ENCODE measurements around the gene STOML1.
A peak's percentile ranks its signal among the peaks of the same experiment; 100 is the strongest.
"Not testable (repeated sequence)": the region's sequence is repeated elsewhere in the genome, so short reads cannot be mapped to it uniquely, and the experiment has no call there.

Gene STOML1

GRCh38 chr15:73983211-73983727 is 8.8 kb downstream of the STOML1 start:
- Histone ChIP-seq H3K9ac (ENCODE audit: low read depth, low read length) (no peak overlapping the region), H3K27me3 (ENCODE audit: control insufficient read depth, insufficient read depth, low read length) (no peaks in the 10 kb centered on the region), H3K4me1 (ENCODE audit: control insufficient read depth, insufficient read depth, low read length) (no peaks in the 10 kb centered on the region)

GRCh38 chr15:73982222-73982962 is 9.7 kb downstream of the STOML1 start:
- H3K9ac ChIP-seq (ENCODE audit: low read depth, low read length) = no peak overlapping the region
- no peak overlapping the region for H3K4me3 ChIP-seq (ENCODE audit: low read depth, low read length)
- no peaks in the 10 kb centered on the region for H3K4me1 ChIP-seq (ENCODE audit: control insufficient read depth, insufficient read depth, low read length)

More at GRCh38 chr15:73983211-73983727, 8.8 kb downstream of the STOML1 start:
- H3K9me3 ChIP-seq (ENCODE audit: control insufficient read depth, insufficient read depth, low read length) = no peaks in the 10 kb centered on the region
- no peaks in the 10 kb centered on the region for H3K36me3 ChIP-seq (ENCODE audit: control insufficient read depth, insufficient read depth, low read length)
- H3K4me3 ChIP-seq (ENCODE audit: low read depth, low read length) = no peak overlapping the region

DNA sequence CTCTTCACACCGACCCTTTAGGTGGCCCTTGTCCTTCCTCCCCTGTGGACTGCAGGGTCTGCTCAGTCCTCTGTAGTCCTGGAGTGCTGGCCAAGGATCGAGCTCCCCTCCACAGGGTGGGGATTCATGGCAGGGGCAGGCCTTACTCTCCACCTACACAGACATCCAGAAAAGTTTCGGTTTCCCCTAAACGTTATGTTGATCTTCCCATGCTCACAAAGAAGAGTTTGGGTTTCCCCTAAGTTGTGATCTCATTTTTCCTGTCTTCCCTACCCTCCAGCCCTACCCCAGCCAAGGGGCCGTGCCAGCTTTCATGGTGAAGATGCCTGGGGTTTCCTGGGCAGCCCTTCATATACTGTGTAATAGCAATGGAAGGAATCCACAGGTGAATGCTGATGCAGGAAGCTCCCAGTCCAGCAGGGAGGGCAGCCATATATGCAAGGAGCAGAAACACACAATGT is 10.3 kb downstream of the STOML1 start:
- H3K9ac ChIP-seq (ENCODE audit: low read depth, low read length) = no peak overlapping the region

More at GRCh38 chr15:73982222-73982962, 9.7 kb downstream of the STOML1 start:
- Histone ChIP-seq H3K9me3 (ENCODE audit: control insufficient read depth, insufficient read depth, low read length) (no peaks in the 10 kb centered on the region), H3K36me3 (ENCODE audit: control insufficient read depth, insufficient read depth, low read length) (no peaks in the 10 kb centered on the region), H3K27me3 (ENCODE audit: control insufficient read depth, insufficient read depth, low read length) (no peaks in the 10 kb centered on the region)

GRCh38 chr15:73979636-73980035 is 12.5 kb downstream of the STOML1 start:
- Histone ChIP-seq H3K4me3 (ENCODE audit: low read depth, low read length) (no peak overlapping the region), H3K36me3 (ENCODE audit: control insufficient read depth, insufficient read depth, low read length) (no peaks in the 10 kb centered on the region), H3K27me3 (ENCODE audit: control insufficient read depth, insufficient read depth, low read length) (no peaks in the 10 kb centered on the region), H3K4me1 (ENCODE audit: control insufficient read depth, insufficient read depth, low read length) (no peaks in the 10 kb centered on the region), H3K9me3 (ENCODE audit: control insufficient read depth, insufficient read depth, low read length) (no peaks in the 10 kb centered on the region), H3K9ac (ENCODE audit: low read depth, low read length) (no peak overlapping the region)

More for the DNA sequence above, 10.3 kb downstream of the STOML1 start:
- Histone ChIP-seq H3K27me3 (ENCODE audit: control insufficient read depth, insufficient read depth, low read length) (no peaks in the 10 kb centered on the region), H3K9me3 (ENCODE audit: control insufficient read depth, insufficient read depth, low read length) (no peaks in the 10 kb centered on the region), H3K4me1 (ENCODE audit: control insufficient read depth, insufficient read depth, low read length) (no peaks in the 10 kb centered on the region), H3K4me3 (ENCODE audit: low read depth, low read length) (no peak overlapping the region), H3K36me3 (ENCODE audit: control insufficient read depth, insufficient read depth, low read length) (no peaks in the 10 kb centered on the region)

DNA sequence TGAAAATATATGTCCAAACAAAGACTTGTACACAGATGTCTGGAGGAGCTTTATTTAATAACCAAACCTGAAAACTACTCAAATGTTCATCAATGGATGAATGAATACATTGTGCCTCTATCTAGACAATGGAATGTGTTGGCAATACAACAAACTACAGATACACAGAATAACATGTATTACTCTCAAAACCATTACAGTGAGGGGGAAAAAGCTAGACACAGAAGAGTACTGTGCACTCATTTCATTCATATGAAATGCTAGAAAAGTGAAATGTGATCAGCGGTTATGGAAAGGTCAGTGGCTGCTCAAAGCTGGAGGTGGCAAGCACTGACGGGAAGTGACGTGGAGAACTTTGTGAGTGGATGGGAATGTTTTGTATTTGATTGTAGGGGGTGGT is 13.2 kb downstream of the STOML1 start:
- no peaks in the 10 kb centered on the region for H3K4me1 ChIP-seq (ENCODE audit: control insufficient read depth, insufficient read depth, low read length)
- no peaks in the 10 kb centered on the region for H3K36me3 ChIP-seq (ENCODE audit: control insufficient read depth, insufficient read depth, low read length)
- no peak overlapping the region for H3K4me3 ChIP-seq (ENCODE audit: low read depth, low read length)
- H3K9ac ChIP-seq (ENCODE audit: low read depth, low read length) = no peak overlapping the region
- H3K27me3 ChIP-seq (ENCODE audit: control insufficient read depth, insufficient read depth, low read length) = no peaks in the 10 kb centered on the region
- H3K9me3 ChIP-seq (ENCODE audit: control insufficient read depth, insufficient read depth, low read length) = no peaks in the 10 kb centered on the region

DNA sequence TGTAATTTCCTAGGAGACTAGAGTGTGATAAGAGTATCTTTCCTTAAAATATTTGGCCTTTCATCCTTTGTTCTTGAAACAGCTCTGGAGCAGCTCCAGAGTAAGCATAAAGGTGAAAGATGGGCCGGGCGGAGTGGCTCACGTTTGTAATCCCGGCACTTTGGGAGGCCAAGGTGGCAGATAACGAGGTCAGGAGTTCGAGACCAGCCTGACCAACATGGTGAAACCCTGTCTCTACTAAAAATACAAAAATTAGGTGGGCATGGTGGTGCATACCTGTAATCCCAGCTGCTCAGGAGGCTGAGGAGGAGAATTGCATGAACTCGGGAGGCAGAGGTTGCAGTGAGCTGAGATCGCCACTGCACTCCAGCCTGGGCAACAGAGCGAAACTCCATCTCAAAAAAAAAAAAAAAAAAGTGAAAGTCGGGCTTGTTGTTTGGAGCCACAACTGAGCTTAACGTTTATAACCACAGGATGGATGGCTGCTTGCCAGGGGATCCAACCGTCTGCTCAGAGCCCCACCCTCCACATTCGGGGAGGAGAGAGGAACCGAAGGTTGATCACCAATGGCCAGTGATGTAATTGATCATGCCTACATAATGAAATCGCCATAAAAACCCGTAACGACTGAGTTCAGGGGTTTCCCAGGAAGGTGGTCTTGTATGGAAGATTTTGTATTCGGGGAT is 16.5 kb downstream of the STOML1 start:
- not testable (repeated sequence) for H3K4me1 ChIP-seq (ENCODE audit: control insufficient read depth, insufficient read depth, low read length); H3K9me3 ChIP-seq (ENCODE audit: control insufficient read depth, insufficient read depth, low read length); H3K27me3 ChIP-seq (ENCODE audit: control insufficient read depth, insufficient read depth, low read length); H3K9ac ChIP-seq (ENCODE audit: low read depth, low read length); H3K36me3 ChIP-seq (ENCODE audit: control insufficient read depth, insufficient read depth, low read length); H3K4me3 ChIP-seq (ENCODE audit: low read depth, low read length)

- H3K27me3 ChIP-seq (ENCODE audit: control insufficient read depth, insufficient read depth, low read length); H3K36me3 ChIP-seq (ENCODE audit: control insufficient read depth, insufficient read depth, low read length); H3K4me1 ChIP-seq (ENCODE audit: control insufficient read depth, insufficient read depth, low read length); H3K4me3 ChIP-seq (ENCODE audit: low read depth, low read length); H3K9me3 ChIP-seq (ENCODE audit: control insufficient read depth, insufficient read depth, low read length); H3K9ac ChIP-seq (ENCODE audit: low read depth, low read length): not testable (repeated sequence)
These were observed 18.4 kb downstream of the STOML1 start for GRCh38 chr15:73973683-73974200.

GRCh38 chr15:73972984-73973682 is 19.0 kb downstream of the STOML1 start:
- Histone ChIP-seq H3K4me1 (ENCODE audit: control insufficient read depth, insufficient read depth, low read length) (peaks cover 4% of the 10 kb centered on the region), H3K36me3 (ENCODE audit: control insufficient read depth, insufficient read depth, low read length) (no peaks in the 10 kb centered on the region), H3K9me3 (ENCODE audit: control insufficient read depth, insufficient read depth, low read length) (no peaks in the 10 kb centered on the region), H3K27me3 (ENCODE audit: control insufficient read depth, insufficient read depth, low read length) (peaks cover 5% of the 10 kb centered on the region), H3K4me3 (ENCODE audit: low read depth, low read length) (peak overlapping the region; percentile 49), H3K9ac (ENCODE audit: low read depth, low read length) (no peak overlapping the region)

DNA sequence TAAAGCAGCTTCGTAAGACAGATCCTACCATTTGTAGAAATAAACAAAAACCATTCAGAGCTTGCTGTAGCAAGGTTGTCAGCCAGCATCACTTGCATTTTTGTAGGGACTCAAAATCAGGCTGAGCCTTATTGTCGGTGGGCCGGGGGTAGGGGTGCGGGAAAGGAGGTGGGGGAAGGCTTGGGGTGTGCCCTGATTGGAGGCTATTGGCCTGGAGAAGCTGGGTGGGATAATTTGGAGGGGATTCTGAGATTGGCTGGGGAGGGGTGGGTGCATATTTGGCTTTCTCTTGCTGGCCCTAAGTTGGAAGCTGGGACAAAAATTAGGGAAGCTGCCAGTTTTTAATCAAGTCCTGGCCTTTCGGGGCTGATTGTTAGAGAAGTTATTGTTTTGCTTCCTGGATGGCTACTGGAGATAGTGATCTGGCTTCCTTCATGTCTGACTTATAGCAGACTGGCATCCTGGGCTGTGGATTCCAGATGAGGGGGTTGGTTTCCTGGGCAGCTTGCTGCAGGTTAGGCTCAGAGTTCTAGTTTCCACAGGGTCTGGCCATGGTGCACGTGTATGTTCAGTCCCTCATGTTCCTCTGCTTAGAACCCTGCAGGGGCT is 22.8 kb downstream of the STOML1 start:
- H3K9me3 ChIP-seq (ENCODE audit: control insufficient read depth, insufficient read depth, low read length) = no peaks in the 10 kb centered on the region
- peaks cover 5% of the 10 kb centered on the region for H3K27me3 ChIP-seq (ENCODE audit: control insufficient read depth, insufficient read depth, low read length)
- no peak overlapping the region for H3K9ac ChIP-seq (ENCODE audit: low read depth, low read length)
- H3K36me3 ChIP-seq (ENCODE audit: control insufficient read depth, insufficient read depth, low read length) = no peaks in the 10 kb centered on the region
- peaks cover 11% of the 10 kb centered on the region for H3K4me1 ChIP-seq (ENCODE audit: control insufficient read depth, insufficient read depth, low read length)
- no peak overlapping the region for H3K4me3 ChIP-seq (ENCODE audit: low read depth, low read length)

DNA sequence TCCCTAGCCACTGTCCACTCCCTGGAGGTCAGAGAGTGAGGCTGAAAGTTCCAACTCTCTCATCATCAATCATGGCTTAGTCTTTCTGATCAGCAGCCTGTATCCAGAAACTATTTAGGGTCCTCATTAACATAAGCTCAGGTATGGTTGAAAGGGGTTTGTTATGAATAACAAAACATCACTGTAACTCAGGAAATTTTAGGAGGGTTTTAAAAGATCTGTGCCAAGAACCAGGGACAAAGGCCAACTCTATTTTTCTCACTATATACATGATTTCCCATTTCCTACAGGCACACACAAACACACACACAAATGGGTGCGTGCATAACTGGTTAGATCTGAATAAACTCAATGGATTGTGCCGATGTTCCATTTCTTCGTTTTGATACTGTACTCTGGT is 23.6 kb downstream of the STOML1 start:
- Histone ChIP-seq H3K9ac (ENCODE audit: low read depth, low read length) (no peak overlapping the region), H3K9me3 (ENCODE audit: control insufficient read depth, insufficient read depth, low read length) (no peaks in the 10 kb centered on the region), H3K4me3 (ENCODE audit: low read depth, low read length) (no peak overlapping the region), H3K4me1 (ENCODE audit: control insufficient read depth, insufficient read depth, low read length) (peaks cover 11% of the 10 kb centered on the region), H3K27me3 (ENCODE audit: control insufficient read depth, insufficient read depth, low read length) (peaks cover 5% of the 10 kb centered on the region), H3K36me3 (ENCODE audit: control insufficient read depth, insufficient read depth, low read length) (no peaks in the 10 kb centered on the region)

GRCh38 chr15:73965758-73966113 is 26.4 kb downstream of the STOML1 start:
- Histone ChIP-seq H3K36me3 (ENCODE audit: control insufficient read depth, insufficient read depth, low read length) (no peaks in the 10 kb centered on the region), H3K9me3 (ENCODE audit: control insufficient read depth, insufficient read depth, low read length) (no peaks in the 10 kb centered on the region), H3K27me3 (ENCODE audit: control insufficient read depth, insufficient read depth, low read length) (no peaks in the 10 kb centered on the region), H3K4me1 (ENCODE audit: control insufficient read depth, insufficient read depth, low read length) (peaks cover 10% of the 10 kb centered on the region), H3K9ac (ENCODE audit: low read depth, low read length) (no peak overlapping the region), H3K4me3 (ENCODE audit: low read depth, low read length) (no peak overlapping the region)

All from iPS-15b (cell line).